HUES48 (cell line): ENCODE data around the gene ARHGAP27.
"Not testable (repeated sequence)": the region's sequence is repeated elsewhere in the genome, so short reads cannot be mapped to it uniquely, and the experiment has no call there.

ENCODE experiments used
- H3K27ac ChIP-seq: one replicate; pipeline ENCODE4 v1.7.0; 2013; ENCODE audit warnings: low read depth, low read length, inconsistent platforms
- H3K27me3 ChIP-seq: 2 replicates; pipeline ENCODE4 v1.6.1; 2013; ENCODE audit warnings: mild to moderate bottlenecking, low read length; ENCODE audit not compliant: control insufficient read depth, insufficient read depth
- H3K36me3 ChIP-seq: 2 replicates; pipeline ENCODE4 v1.6.1; 2013; ENCODE audit warnings: low read length; ENCODE audit not compliant: control insufficient read depth, insufficient read depth
- H3K4me1 ChIP-seq: 2 replicates; pipeline ENCODE4 v1.6.1; 2013; ENCODE audit warnings: mild to moderate bottlenecking, low read length; ENCODE audit not compliant: control insufficient read depth, insufficient read depth
- H3K4me3 ChIP-seq: 2 replicates; pipeline ENCODE4 v1.5.1; 2013; ENCODE audit warnings: mild to moderate bottlenecking, low read depth, low read length
- H3K9ac ChIP-seq: 2 replicates; pipeline ENCODE4 v1.6.1; 2013; ENCODE audit warnings: mild to moderate bottlenecking, low read depth, low read length, moderate library complexity
- H3K9me3 ChIP-seq: 2 replicates; pipeline ENCODE4 v1.6.1; 2013; ENCODE audit warnings: low read length; ENCODE audit not compliant: control insufficient read depth, insufficient read depth

Gene ARHGAP27

DNA sequence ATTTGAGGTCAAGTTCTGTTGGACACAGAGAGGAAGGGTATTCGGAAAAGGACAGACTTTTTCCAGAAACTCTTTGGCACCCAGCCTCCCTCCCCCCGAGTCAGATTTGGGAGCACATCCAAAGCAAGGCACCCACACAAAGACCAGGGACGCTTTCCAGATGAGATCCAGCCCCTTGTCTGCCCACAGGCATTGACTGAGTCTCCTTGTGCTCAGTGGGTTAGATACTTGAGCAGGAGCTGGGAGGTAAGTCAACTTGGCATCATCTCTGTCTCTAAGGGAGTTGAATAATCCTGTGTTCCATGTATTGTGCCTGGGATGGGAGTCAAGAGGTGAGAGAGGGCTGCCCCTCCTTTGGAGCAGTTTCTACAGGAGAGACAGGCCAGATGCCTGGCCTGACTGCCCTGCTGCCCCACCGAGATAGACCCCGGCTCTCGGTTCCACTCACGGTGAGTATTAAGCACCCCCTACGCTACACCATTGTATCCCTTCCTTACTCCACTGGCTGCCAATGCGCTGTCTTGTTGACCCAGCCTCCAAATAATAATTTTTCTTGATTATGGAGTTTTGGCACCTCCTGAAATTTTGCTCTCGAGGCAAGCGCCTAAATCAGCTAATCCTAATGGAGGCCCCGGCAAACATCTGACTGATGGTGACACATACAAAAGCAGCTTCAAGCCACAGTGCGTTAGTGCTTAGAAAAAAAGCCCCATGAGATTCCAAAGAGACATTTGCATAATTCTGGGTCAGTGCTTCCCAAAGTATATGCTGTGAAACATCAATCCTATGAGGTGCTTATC lies 86.3 kb downstream of the ARHGAP27 start:
- H3K9me3 ChIP-seq = no peaks in the 10 kb centered on the region
- H3K27me3 ChIP-seq = no peaks in the 10 kb centered on the region
- peaks cover 8% of the 10 kb centered on the region for H3K4me1 ChIP-seq
- no peak overlapping the region for H3K9ac ChIP-seq
- no peak overlapping the region for H3K27ac ChIP-seq
- H3K36me3 ChIP-seq = no peaks in the 10 kb centered on the region
- H3K4me3 ChIP-seq = no peak overlapping the region

DNA sequence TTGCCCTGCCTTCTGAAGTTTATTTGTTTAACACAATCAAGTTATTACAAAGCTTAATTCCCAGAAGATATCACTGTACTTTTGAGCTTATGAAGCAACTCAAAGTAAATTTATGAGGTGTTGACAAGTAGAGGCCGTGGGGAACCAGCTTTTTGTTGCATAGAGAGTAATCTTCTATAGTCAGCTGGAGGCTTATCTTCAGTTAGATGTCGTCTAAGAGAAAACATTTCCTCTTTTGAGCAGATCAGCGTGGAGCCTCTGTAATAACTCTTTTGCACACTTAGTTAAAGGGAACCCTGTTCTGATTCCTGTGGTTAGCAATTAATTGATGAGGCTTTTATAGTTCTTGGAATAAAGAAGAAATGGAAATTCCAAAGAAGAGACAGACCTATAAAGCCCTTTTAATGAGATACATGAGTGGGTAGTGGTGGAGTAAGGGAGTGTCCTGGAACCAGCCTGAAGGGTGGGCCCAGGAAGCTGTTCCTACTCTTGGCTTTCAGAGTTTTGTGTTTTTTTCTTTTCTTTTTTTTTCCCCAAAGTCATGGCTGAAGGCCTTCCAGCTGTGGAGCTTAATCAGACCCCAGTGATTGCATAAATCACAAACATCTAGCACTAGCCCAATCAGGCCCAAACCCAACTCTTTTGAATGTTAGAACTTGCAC lies 87.0 kb downstream of the ARHGAP27 start:
- H3K4me3 ChIP-seq = no peak overlapping the region
- no peak overlapping the region for H3K27ac ChIP-seq
- H3K36me3 ChIP-seq = no peaks in the 10 kb centered on the region
- peaks cover 11% of the 10 kb centered on the region for H3K4me1 ChIP-seq
- no peaks in the 10 kb centered on the region for H3K27me3 ChIP-seq
- no peaks in the 10 kb centered on the region for H3K9me3 ChIP-seq
- H3K9ac ChIP-seq = no peak overlapping the region

DNA sequence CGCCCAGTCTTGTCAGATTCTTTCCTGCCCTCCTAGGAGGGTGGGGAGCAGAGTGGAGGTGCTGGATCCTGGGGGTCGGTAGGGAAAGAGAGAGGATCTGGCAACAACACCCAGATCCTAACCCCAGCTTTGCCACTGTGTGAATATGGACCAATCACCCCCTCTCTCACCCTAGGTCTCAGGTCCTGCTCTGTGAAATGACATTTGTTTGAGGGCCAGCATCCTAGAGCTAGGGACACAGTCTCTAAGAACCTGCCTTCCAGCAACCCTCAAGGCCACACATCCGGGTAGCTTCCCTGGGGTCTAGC lies 87.5 kb downstream of the ARHGAP27 start:
- H3K36me3 ChIP-seq = no peaks in the 10 kb centered on the region
- H3K4me1 ChIP-seq = peaks cover 11% of the 10 kb centered on the region
- H3K27ac ChIP-seq = no peak overlapping the region
- no peaks in the 10 kb centered on the region for H3K9me3 ChIP-seq
- no peak overlapping the region for H3K4me3 ChIP-seq
- H3K27me3 ChIP-seq = no peaks in the 10 kb centered on the region
- no peak overlapping the region for H3K9ac ChIP-seq

DNA sequence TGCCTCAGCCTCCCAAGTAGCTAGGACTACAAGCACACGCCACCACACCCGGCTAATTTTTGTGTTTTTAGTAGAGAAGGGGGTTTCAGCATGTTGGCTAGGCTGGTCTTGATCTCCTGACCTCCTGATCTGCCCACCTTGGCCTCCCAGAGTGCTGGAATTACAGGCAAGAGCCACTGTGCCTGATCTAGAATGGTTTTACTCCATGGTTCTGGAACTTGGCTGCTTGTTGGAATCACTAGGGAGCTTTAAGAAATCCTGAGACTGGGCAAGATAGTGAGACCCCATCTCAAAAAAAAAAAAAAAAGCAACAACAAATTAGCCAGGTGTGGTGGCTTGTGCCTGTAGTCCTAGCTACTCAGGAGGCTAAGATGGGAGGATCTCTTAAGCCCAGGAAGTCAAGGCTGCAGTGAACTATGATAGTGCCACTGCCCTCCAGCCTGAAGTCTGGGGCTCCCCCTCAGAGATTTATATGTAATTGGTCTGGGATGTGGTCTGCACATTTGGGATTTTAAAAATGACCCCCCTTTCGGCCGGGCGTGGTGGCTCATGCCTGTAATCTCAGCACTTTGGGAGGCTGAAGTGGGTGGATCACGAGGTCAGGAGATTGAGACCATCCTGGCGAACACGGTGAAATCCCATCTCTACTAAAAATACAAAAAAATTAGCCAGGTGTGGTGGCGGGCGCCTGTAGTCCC lies 88.6 kb downstream of the ARHGAP27 start:
- not testable (repeated sequence) for H3K9me3 ChIP-seq, H3K36me3 ChIP-seq, H3K27ac ChIP-seq, H3K9ac ChIP-seq, H3K27me3 ChIP-seq, H3K4me3 ChIP-seq
- peaks cover 11% of the 10 kb centered on the region for H3K4me1 ChIP-seq
